DOHH2 (cell line): ENCODE results near the gene SLCO3A1.

Experiments
- H3F3A ChIP-seq: fragments of 200-600 bp; sonication (generic), shearing (Covaris generic); 2 replicates; pipeline ENCODE4 v1.6.0; 2016; ENCODE audit warnings: antibody characterized with exemption, mild to moderate bottlenecking; ENCODE audit not compliant: control insufficient read depth, insufficient read depth
- H3K27ac ChIP-seq: fragments of 200-600 bp; sonication (generic); 2 replicates; pipeline ENCODE4 v1.5.1; 2014; ENCODE audit warnings: low read depth, mild to moderate bottlenecking, low read length, moderate library complexity
- H3K27me3 ChIP-seq: fragments of 200-600 bp; sonication (generic); 2 replicates; pipeline ENCODE4 v1.6.1; 2014; ENCODE audit warnings: mild to moderate bottlenecking, low read length, mixed read lengths; ENCODE audit not compliant: control insufficient read depth
- H3K36me3 ChIP-seq: fragments of 200-600 bp; sonication (generic); 2 replicates; pipeline ENCODE4 v1.6.1; 2014; ENCODE audit warnings: mild to moderate bottlenecking, low read length, moderate library complexity, mixed read lengths; ENCODE audit not compliant: control insufficient read depth
- H3K4me1 ChIP-seq: fragments of 200-600 bp; sonication (generic); 2 replicates; pipeline ENCODE4 v1.6.1; 2014; ENCODE audit warnings: mild to moderate bottlenecking, low read length, mixed read lengths; ENCODE audit not compliant: control insufficient read depth
- H3K4me2 ChIP-seq: fragments of 200-600 bp; sonication (generic); 2 replicates; pipeline ENCODE4 v1.6.0; 2014; ENCODE audit warnings: mild to moderate bottlenecking, low read length, moderate library complexity
- H3K4me3 ChIP-seq: fragments of 200-600 bp; sonication (generic); 2 replicates; pipeline ENCODE4 v1.5.1; 2014; ENCODE audit warnings: mild to moderate bottlenecking, low read length, mixed read lengths
- H3K79me2 ChIP-seq: fragments of 200-600 bp; sonication (generic); 2 replicates; pipeline ENCODE4 v1.6.1; 2014; ENCODE audit warnings: mild to moderate bottlenecking, low read length, mixed read lengths; ENCODE audit not compliant: control insufficient read depth
- H3K9me2 ChIP-seq: fragments of 200-600 bp; sonication (generic); replicated peaks from 2 replicates; pipeline ENCODE4 v1.6.1; 2014; ENCODE audit warnings: mild to moderate bottlenecking, low read length, mixed read lengths; ENCODE audit not compliant: control insufficient read depth
- H3K9me3 ChIP-seq: fragments of 200-600 bp; sonication (generic); 2 replicates; pipeline ENCODE4 v1.6.1; 2014; ENCODE audit warnings: antibody characterized with exemption, low read length, mixed read lengths; ENCODE audit not compliant: control insufficient read depth, insufficient read depth
- H4K20me1 ChIP-seq: fragments of 200-600 bp; sonication (generic); 2 replicates; pipeline ENCODE4 v1.6.0; 2014; ENCODE audit warnings: low read depth, mild to moderate bottlenecking, antibody characterized with exemption, low read length, moderate library complexity; ENCODE audit not compliant: control insufficient read depth, insufficient read depth
- EZH2phosphoT487 ChIP-seq: fragments of 200-600 bp; sonication (generic); IDR thresholded peaks from 2 replicates; pipeline ENCODE4 v1.6.1; 2017; ENCODE audit warnings: borderline replicate concordance, mild to moderate bottlenecking, antibody characterized with exemption, low read length, moderate library complexity, mixed read lengths
- TF ChIP-seq, protein P1 (sequence below): fragments of 200-600 bp; sonication (generic); IDR thresholded peaks from one replicate; pipeline ENCODE4 v1.5.1; 2014; ENCODE audit warnings: antibody characterized with exemption, mild to moderate bottlenecking, low read depth, low read length; ENCODE audit not compliant: poor library complexity, severe bottlenecking

Gene SLCO3A1

DNA sequence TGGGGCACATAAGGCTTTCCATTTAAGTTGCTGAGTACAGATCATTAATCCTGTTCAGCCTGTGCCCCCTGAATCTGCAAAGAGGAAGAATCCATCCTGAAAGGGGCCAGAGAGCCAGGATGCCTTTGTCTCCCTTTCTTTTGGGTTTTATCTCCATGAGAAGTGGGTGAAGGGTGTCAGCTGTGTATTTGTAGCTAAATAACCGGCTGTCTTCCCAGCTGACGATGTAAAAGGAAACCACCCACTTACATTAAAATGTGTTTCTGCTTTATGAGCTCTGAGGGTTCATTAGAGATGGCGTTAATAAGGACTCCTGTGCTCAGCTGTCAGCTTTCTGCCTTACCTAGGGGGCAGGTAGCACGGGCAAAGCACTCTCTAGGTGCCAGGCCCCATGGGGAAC is 83.4 kb downstream of the SLCO3A1 start:
- no peak overlapping the region for H3K27ac ChIP-seq
- peaks cover 14% of the 10 kb centered on the region for H3K4me1 ChIP-seq
- H3K9me3 ChIP-seq, result no peaks in the 10 kb centered on the region
- H4K20me1 ChIP-seq, result no peaks in the 10 kb centered on the region
- no peaks in the 10 kb centered on the region for H3K9me2 ChIP-seq
- H3K4me2 ChIP-seq, result no peak overlapping the region
- no peaks in the 10 kb centered on the region for H3K27me3 ChIP-seq
- H3K36me3 ChIP-seq, result no peaks in the 10 kb centered on the region
- peaks cover 8% of the 10 kb centered on the region for H3K79me2 ChIP-seq
- H3F3A ChIP-seq, result no peaks in the 10 kb centered on the region
- TF ChIP-seq EZH2phosphoT487, result no peak
- TF ChIP-seq, protein P1, sequence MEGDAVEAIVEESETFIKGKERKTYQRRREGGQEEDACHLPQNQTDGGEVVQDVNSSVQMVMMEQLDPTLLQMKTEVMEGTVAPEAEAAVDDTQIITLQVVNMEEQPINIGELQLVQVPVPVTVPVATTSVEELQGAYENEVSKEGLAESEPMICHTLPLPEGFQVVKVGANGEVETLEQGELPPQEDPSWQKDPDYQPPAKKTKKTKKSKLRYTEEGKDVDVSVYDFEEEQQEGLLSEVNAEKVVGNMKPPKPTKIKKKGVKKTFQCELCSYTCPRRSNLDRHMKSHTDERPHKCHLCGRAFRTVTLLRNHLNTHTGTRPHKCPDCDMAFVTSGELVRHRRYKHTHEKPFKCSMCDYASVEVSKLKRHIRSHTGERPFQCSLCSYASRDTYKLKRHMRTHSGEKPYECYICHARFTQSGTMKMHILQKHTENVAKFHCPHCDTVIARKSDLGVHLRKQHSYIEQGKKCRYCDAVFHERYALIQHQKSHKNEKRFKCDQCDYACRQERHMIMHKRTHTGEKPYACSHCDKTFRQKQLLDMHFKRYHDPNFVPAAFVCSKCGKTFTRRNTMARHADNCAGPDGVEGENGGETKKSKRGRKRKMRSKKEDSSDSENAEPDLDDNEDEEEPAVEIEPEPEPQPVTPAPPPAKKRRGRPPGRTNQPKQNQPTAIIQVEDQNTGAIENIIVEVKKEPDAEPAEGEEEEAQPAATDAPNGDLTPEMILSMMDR, result no peak
- no peak overlapping the region for H3K4me3 ChIP-seq

DNA sequence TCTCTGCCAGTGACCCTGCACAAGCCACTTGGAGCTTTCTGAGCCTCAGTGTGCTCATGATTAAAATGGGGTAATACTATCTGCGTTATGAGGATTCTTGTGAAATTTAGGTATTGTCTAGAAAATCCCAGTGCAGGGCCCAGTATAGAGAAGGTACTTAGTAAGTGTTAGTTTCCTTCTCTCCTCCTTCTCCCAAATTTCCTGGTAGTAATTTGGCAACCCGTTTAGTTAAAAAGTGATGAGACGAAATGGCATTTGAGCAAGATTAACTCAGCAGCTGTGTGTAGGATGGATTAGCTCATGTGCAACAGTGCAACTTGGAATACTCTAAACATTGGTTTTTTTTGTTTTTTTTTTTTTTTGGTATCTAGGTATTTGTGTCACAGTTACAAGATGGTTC is 84.6 kb downstream of the SLCO3A1 start:
- Histone ChIP-seq H4K20me1 (0 out of 2 replicates have a peak, but pooled peaks cover 3% of the 10 kb centered on the region), H3K4me2 (no peak overlapping the region), H3K9me2 (no peaks in the 10 kb centered on the region), H3K27me3 (no peaks in the 10 kb centered on the region), H3K4me1 (peaks cover 14% of the 10 kb centered on the region), H3K36me3 (no peaks in the 10 kb centered on the region), H3K27ac (no peak overlapping the region), H3K4me3 (no peak overlapping the region), H3K9me3 (no peaks in the 10 kb centered on the region), H3K79me2 (peaks cover 12% of the 10 kb centered on the region; the same call in 1 of the 2 replicates), H3F3A (no peaks in the 10 kb centered on the region)
- TF ChIP-seq, protein P1, result no peak
- no peak for TF ChIP-seq EZH2phosphoT487

DNA sequence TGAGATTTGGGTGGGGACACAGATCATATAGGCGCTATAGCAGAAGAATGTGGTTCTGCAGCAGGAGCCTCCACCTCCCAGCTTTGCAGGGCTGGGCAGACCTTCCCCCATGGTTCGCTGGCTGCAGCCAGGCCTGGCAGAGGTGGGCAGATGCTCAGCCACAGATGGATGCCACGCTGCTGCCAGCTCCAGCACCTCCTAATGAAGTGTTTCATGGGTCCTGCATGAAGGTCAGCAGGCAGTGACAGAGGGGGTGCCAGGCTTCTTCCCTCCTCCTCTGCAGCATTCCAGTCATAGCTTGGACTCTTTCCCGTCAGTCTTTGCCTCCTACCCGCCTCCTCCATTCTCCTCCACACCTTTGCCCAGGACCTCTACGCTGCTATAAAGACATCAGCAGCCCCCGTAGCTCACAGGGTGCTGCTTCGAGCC is 85.9 kb downstream of the SLCO3A1 start:
- Histone ChIP-seq H3K36me3 (no peaks in the 10 kb centered on the region), H3F3A (no peaks in the 10 kb centered on the region), H3K4me3 (no peak overlapping the region), H3K4me1 (peaks cover 14% of the 10 kb centered on the region), H3K9me3 (no peaks in the 10 kb centered on the region), H3K27ac (no peak overlapping the region), H3K79me2 (peaks cover 12% of the 10 kb centered on the region; the same call in 1 of the 2 replicates), H3K4me2 (no peak overlapping the region), H4K20me1 (0 out of 2 replicates have a peak, but pooled peaks cover 3% of the 10 kb centered on the region), H3K9me2 (no peaks in the 10 kb centered on the region), H3K27me3 (no peaks in the 10 kb centered on the region)
- no peak for TF ChIP-seq EZH2phosphoT487
- TF ChIP-seq, protein P1, result no peak
